NCI-H748 (cell line): Measurements from ENCODE around the gene AGPAT2.

Source experiments
- DNase-seq: peaks from one replicate; lab custom pipeline; 2025; ENCODE audit not compliant: unreplicated experiment; lab: John Stamatoyannopoulos, UW

AGPAT2 gene

GRCh38 chr9:136703276-136703860, 16.1 kb upstream of the AGPAT2 start:
- no peak for DNase-seq

DNA sequence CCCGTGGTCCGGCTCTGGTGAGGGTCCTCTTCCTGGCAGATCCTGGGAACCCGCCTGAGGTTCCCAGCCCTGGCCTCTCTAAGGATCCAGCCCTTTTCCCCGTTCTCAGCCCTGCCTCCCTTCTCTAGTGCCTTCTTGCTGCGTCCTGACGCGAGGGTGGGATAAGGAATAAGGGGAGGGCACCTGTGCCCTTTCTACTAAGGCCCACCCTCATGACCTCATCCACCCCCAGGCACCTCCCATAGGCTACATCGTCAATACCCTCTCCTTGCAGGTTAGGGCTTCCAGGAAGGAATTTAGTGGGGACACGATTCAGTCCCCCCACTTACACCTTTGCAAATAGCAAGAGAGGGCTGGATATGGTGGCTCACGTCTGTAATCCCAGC, 14.4 kb upstream of the AGPAT2 start:
- no peak for DNase-seq

DNA sequence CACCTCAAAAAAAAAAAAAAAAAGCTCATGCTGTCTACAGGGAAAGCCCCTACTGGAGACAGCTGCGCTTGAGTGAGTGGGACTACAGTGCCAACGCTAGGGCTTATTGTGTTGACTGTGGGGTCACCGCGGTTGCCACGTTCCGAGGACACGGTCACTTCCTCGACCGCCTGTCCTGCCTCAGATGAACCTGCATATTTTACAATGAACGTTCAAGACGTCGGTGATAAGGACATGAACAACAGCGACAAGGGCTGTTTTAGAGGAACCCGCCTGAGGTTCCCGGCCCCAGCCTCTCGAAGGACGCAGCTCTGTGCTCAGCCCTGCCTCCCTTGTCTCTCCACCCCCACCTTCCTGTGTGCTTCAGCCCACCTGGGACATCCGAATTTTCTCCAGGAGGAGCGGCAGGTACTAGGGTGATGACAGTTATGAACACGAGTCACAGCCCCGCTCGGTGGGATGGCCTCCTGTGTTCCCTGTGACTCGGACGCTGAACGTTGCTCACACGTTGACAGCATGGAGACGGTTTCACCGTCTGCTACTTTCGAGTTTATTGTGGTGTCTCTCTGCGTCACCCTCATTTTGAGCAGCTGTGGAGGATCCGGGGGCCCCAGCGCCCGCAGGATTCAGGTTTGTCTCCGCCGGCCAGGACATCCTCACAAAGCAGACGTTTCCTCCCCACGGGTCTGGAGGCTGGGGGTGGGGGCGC, 13.9 kb upstream of the AGPAT2 start:
- DNase-seq, result no peak

GRCh38 chr9:136700304-136700703, 13.0 kb upstream of the AGPAT2 start:
- no peak for DNase-seq

DNA sequence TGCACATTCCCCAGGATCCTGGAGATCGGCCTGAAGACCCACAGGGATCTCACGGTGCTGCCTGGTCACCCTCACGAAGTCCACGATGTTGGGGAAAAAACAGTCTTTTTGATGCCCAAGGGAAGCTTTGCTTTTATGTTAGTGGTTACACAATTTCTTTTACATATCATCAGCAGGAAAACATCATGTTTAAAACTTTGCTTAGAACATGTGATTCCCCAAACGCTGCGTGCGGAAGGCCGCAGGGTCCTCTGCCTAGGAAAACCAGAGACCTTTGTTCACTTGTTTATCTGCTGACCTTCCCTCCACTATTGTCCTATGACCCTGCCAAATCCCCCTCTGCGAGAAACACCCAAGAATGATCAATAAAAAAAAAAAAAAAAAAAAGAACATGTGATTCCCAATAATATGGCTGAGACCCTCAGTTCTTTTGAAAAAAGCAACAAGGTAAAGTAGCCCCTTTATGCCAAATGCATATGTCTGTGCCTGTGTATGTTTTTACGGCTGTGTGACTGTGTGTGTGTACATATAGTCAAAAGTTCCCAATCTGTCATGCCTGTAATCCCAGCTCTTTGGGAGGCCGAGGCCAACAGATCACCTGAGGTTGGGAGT, 11.5 kb upstream of the AGPAT2 start:
- no peak for DNase-seq

GRCh38 chr9:136697821-136698526, 10.7 kb upstream of the AGPAT2 start:
- DNase-seq, result no peak

- DNase-seq, result no peak
These were observed 10.0 kb upstream of the AGPAT2 start for GRCh38 chr9:136697146-136697820.

GRCh38 chr9:136696502-136696901, 9.2 kb upstream of the AGPAT2 start:
- DNase-seq, result no peak

DNA sequence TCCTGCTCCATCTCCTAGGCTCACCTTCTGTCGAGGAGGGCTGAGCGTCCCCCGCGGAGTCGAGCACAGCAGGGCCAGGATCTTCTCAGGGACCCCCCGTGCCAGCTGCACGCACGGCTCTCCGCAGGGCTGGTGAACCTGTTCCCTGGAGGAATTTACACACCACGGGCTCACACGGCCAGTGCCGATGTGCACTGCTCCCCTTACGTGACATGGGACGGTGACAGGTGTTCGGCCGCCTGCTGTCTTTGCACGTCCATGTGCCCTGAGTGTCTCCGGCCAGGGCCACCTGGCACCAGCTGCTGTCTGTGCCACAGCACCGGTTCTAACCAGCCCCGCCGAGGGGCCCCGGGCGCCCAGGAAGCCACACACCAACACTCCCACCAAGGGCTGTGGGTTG, 8.7 kb upstream of the AGPAT2 start:
- peak; percentile 37 for DNase-seq

- DNase-seq, result peak; percentile 88
These were observed 8.2 kb upstream of the AGPAT2 start for GRCh38 chr9:136695435-136695895.

GRCh38 chr9:136694872-136695247, 7.6 kb upstream of the AGPAT2 start:
- no peak for DNase-seq

DNA sequence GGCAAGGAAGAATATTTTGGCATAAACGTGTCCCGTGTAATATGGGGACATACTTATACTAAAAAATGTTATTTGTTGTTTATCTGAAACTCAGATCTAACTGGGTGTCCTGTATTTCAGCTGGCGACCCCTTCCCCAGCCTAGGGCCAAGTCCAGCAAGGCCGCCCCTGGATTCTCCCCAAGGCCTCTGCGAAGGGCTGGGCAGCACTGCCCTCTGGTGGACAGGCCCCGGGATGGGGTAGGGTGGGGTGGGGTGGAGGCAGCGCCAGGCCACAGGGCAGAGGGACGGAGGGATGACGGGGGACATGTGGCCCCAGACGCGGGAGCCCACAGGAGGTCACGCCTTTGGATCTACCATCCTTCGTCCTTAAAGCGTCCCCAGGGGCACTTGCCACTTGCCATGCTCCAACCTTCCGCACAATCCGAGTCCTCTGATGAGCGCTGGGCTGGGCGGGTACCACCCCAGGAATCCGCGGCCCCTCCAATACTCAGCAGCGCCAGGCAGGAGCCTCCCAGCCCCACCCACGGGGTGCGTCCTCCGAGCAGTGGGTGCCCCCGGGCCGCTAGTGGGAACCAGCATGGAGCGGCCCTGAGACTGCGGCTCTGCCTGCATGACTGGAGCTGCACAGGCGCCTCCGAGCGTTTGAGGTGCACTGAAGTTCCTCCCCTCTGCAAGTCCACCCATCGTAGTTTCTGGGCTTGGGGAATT, 7.1 kb upstream of the AGPAT2 start:
- peak; percentile 56 for DNase-seq

- DNase-seq, result no peak
These were observed 6.4 kb upstream of the AGPAT2 start for GRCh38 chr9:136693490-136694162.

DNA sequence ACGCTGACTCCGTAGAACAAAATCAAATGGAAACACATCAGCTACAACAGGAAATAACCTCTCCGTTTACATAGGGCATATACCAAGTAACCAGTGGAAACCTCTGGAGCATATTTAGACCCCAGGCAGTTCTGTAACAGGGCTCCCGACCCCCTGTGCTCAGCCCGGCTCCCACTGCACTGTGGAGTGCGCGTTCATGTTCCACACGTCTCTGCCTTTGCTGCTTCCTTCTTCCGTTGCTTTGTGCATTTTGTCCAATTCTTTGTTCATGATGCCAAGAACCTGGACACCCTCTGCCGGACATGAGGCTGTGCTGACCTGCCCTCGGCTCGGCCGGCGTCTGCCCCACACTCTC, 5.9 kb upstream of the AGPAT2 start:
- no peak for DNase-seq

GRCh38 chr9:136692185-136693134, 5.2 kb upstream of the AGPAT2 start:
- no peak for DNase-seq

GRCh38 chr9:136691316-136692184, 4.3 kb upstream of the AGPAT2 start:
- DNase-seq, result no peak

DNA sequence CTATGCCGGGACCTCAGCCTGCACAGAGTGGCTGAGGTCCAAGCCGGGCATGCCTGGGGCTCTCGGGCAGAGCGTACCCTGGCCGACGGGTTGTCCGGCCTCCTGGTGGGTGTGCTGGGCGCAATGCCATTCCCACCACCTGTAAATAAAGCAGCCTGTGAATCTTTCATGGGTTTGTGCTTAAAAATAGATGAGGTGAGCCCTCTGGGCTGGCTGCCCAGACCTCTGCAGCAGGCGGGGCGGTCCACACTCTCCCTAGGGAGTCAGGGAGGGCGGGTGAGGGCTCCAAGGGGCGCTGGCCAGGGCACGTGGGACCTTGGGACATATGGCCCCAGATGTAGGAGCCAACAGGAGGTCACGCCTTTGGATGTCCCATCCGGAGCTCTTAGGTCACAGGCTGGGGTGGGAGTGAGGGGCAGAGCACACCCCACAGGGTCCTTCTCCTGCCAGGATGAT, 3.6 kb upstream of the AGPAT2 start:
- DNase-seq, result no peak
